T47D (cell line): ENCODE measurements around the gene PDE4B.

ENCODE experiments used
- DNase-seq, 2 experiments: peaks; one replicate each; pipeline versions ENCODE4 v3.0.0 to v3.0.0-alpha.2; 2011 to 2012; ENCODE audit warnings: low read depth in 1 of 2, low spot score in 1 of 2
- JUND ChIP-seq: IDR thresholded peaks from 2 replicates; pipeline ENCODE4 v1.6.1; 2012; ENCODE audit warnings: low read depth
- in situ Hi-C: cut with HindIII; loops from 2 replicates; pipeline ENCODE4 v1.10.0; 2016; ENCODE audit warnings: low sequenced_read_pairs, low pct_unique_long_range_greater_than_20kb

PDE4B gene

DNA sequence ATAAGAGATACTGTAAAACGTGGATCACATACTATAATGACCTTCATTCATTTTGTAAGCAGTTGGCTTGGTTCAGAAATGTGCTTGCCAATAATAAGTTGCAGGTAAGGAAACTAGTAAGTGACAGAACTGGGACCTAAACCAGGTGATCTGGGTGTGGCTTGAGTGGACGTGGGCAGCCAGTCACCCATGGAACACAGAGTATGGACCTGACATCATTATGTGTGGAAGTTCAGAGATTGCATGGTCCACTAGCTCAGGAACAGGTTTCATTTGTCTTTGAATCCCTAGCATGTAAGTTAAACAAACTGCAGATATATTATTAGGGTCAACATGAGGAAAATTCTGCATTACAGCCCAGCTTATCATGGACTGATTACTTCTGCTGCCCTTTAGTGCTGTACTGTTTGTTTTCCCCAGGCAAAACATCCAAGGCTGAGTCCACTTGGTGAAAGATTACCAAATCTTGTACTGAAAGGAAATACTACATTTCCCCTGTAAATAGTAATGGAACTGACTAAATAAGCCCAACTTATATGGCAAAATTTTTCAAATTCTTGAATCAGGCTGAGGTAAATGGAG, 414.0 kb downstream of the PDE4B start:
- in situ Hi-C loops = no loop called here
- DNase-seq = no peak
- no peak for TF ChIP-seq JUND

DNA sequence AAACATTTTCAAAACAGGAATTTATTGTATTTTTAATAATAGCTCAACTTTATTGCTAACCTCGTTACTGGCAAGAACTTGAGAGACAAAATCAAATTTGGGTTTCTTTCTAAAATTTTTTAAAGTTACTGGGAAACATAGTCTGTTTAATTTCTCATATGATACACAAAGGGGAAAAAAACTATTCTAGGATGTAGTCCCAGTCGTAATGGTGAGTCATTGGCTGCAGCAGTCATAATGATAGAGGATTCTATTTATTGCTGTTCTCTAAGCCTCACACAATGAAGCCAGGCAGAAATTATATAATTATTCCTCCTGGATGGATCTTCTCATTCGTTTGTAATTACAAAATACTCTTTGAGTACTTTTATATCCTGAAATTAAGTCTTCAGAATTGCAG, 414.8 kb downstream of the PDE4B start:
- in situ Hi-C loops = no loop called here
- DNase-seq = no peak
- TF ChIP-seq JUND = no peak

DNA sequence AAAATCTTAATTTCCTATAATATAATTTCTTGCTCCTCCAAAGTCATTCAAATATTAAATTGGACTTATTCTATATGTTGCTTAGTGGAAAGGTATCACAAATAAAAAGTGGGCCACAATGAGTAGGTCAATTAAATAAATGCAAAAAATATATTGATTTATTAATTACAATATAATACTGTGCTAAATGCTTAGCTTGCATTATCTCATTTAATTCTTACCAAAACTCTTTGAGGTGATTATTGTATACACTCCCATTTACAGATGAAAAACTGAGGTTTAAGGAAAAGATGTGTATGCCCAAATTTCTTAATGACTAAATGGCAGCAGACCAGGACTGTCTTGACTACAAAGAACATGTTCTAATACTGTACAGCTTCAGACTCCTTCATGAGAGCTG, 415.9 kb downstream of the PDE4B start:
- in situ Hi-C loops = no loop called here
- no peak for TF ChIP-seq JUND

DNA sequence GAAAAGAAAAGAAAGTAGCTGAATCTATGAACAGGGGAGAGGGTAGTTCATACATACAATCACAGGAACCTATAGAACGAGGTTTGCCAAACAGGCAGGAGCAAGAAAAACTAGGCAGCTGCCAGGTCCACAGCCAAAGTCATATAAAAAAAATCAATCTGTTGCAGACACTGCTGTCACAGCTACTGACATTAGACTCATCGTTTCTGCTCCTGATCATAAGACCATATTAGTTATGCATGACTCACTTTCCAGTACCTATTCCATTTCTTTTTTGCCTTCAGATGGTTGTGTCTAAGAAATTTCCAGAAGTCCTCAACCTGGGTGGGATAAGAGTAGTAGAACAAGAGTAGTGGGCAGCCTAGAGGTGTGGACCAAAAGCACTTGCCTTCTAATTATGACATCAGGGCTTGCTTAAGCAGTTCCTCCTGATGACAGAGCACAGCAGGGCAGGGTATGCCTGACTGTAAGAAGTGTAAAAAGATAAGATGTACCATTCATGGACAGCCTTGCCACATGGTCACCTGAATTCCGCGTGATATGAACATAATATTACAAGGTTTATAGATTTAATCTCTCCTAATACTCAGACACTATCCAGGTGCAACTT, 418.0 kb downstream of the PDE4B start:
- in situ Hi-C loops = no loop called here
- no peak for TF ChIP-seq JUND
- DNase-seq = no peak

More for the DNA sequence above, 415.9 kb downstream of the PDE4B start:
- DNase-seq = no peak

DNA sequence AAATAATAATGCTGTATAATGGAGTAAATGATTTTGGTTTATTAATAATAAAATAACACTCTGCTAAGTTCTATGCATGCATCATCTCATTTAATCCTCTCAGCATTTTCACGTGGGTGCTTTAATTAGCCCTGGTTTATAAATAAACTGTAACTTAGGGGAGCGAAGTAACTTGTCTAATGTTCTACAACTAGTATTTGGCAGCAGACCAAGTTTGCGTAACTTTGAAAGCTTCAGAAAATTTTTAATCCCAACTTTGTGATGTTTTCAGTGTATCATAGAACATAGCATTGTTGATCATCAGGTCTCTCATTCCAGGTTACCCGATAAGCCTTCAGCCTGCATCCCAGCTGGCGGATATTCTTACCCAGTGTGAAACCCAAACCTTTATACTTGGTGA, 418.8 kb downstream of the PDE4B start:
- DNase-seq = no peak
- in situ Hi-C loops = no loop called here
- TF ChIP-seq JUND = no peak

DNA sequence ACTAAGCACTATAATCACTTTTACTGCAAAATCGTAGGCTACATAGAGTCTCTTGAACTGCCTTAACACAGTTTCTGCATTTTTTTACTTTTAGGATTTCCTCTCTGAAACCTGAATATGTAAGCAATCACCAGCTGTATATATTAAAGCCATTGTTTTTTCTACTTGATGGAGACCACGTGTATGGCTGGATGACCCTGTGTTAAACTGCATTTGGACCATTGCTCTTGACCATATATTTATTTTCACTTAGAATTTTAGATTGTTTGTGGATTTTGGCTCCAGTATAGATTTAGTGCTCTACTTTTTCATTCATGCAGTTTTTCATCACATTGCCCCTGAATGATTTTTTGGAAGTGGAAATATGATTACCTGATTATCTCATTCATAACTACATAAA, 420.8 kb downstream of the PDE4B start:
- DNase-seq = no peak
- in situ Hi-C loops = no loop called here
- no peak for TF ChIP-seq JUND

DNA sequence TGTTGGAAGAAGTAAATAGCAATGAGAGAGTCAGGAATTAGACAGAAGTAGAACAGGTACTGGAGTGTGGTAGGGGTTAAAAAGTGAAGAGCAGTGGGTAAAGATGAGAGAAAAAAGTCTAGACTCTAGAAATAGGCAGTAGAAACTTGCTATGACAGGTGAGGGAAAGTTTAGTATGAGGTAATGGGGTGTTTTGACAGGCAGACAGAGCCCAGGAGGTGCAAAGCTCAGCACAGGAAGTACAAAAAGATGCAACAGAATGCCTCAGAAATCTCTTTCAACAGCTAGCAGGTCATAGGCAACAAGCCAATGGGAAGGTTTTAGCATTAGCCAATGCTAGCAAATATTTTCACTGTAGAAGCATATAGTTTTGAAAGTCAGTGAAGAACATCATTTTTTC, 422.2 kb downstream of the PDE4B start:
- DNase-seq = no peak
- in situ Hi-C loops = no loop called here
- TF ChIP-seq JUND = no peak

DNA sequence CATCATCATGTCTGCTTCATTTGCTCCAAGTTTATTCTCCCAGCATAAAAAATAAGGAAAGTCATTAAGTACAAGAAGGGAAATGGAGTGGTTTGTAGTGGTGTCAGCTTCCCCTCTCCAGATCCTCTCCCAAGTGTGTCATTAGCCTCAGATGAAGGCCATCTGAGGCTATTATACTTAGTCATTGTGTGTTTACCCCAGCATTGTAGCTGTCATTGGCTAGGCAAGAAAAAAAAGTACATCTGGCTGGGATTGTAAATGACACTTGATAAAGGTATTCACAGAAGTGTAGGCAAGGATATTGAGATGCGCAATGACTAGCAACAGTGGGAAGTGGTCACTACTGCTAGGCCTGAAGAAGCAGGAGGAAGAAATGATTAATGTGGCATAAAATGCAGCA, 424.3 kb downstream of the PDE4B start:
- DNase-seq = no peak
- in situ Hi-C loops = no loop called here
- TF ChIP-seq JUND = no peak

DNA sequence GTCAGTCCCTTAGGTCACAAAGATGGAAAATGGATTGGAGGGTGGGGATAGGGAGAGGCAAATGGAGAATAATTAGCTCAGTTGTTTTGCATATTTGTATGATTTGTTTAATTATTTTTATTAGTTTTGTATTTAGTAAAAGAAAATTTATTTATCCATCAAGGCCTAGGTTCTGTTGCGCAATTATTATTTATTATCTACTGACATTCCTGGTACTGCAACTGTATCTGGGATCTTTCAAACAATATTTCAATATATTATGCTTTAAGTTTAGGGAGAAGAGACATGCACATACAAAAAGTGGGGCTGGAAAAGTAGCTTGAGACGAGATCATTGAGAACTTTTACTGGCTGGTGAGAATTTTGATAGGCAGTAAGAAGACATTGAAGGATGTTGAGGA, 424.9 kb downstream of the PDE4B start:
- no peak for TF ChIP-seq JUND
- no peak for DNase-seq
- in situ Hi-C loops = no loop called here

DNA sequence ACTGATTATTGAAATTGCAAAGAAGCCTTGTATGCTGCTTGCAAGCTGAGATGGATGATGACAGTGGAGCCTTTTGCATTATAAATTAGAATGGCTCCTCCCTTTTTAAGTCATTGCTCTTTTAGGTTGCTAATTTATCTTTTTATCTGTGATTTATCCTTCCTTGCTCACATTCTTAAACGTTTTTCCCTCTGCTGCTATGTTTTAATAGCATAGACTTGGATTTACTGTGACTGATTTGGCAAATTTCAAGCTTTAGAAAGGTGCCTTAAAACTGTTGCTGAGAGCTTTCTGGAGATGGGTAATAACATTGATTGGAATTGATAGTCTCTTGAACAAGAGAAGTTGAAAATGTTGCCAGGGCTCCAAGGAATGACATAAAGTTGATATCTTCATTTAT, 427.8 kb downstream of the PDE4B start:
- no peak for DNase-seq
- no peak for TF ChIP-seq JUND
- in situ Hi-C loops = no loop called here

DNA sequence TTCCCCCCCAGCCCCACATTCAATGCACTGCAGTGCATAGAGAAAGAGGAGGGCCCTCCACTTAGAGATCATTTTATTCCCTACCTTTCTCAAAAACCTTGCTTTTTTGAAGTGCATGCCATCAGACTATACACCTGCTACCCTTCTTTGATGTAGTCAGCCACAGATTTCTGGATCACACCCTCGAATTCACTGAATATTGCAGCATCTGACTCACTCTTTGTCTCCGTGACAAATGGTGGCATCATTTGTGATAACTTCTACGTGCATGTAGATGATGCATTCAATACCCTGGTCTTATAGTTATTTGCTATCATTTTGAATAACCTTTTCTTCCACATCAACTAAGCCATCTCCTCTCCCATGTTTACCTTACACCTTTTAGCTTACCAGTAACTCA, 431.0 kb downstream of the PDE4B start:
- in situ Hi-C loops = no loop called here
- no peak for TF ChIP-seq JUND
- DNase-seq = no peak

DNA sequence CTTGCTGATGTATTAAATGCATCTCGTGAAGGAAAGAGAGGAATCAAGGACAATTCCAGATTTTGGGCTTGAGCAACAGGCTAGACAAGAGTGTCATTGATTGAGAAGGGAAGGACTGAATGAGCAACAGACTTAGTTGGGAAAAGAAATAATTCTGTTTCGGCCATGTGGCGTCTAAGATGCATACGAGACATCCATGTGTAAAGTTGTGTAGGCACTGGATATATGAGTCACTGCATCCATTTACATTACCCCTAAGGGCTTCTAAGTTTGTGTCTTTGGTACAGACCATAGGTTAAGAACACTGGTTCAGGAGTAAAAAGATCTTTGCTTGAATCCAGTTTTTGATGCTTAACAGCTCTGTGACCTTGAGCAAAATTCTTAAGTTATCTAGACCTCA, 434.3 kb downstream of the PDE4B start:
- in situ Hi-C loops = no loop called here
- no peak for TF ChIP-seq JUND
- no peak for DNase-seq

DNA sequence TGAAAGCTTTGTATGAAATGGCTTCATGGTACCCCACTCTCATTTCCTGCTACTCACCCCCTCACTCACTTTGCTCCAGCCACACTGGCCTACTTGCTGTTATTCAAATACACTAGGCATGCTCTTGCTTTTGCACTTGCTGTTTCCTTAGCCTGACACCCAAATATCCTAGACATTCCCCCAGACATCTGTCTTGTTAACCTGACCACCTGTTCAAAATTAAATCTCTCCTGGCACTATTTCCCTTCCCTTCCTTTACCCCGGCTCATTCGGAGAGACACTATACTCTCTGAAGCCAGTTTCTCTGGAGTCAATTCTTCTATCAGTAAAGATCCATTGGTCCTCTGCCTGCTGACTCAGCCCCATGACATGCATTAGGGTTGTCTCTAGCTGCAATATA, 435.3 kb downstream of the PDE4B start:
- in situ Hi-C loops = no loop called here
- TF ChIP-seq JUND = no peak
- no peak for DNase-seq

DNA sequence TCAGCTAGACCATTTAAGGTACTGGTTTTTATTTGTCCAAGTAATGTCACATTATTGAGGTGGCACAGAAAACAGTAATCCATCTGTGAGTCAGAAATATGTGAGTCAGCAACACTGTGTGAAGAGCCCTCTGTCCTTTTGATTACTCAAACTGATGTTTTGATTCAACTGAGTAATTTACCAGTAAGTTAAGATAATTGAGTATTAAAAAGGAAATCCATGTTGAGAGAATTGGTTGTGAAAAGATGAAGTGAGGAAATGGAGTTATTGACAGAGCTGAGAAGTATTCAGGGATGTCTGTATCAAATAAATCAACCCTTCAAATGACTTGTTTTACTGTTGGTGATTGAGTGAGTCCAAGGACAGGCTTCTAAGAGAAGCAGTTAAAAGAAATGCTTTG, 438.5 kb downstream of the PDE4B start:
- in situ Hi-C loops = no loop called here
- DNase-seq = no peak
- no peak for TF ChIP-seq JUND
